A673 (cell line): ENCODE measurements around the gene DOCK1. TPM values are rescaled to one million over a fixed set of nuclear protein-coding genes. Genes with fewer than 3 reads are reported as not detected.

Experiments
- BruUV-seq: library from RNA; stranded (reverse); fragments of 400-500 nt; replicated peaks from 2 replicates; lab custom pipeline; 2021; lab: Mats Ljungman, UMichigan
- CTCF ChIA-PET: fragments of 300-600 bp; sonication (Branson Sonifier 250); formaldehyde crosslinking; loops from one replicate; lab custom pipeline; 2022; ENCODE audit warnings: antibody characterized with exemption; lab: Charles Lee
- POLR2A ChIA-PET: fragments of 300-600 bp; sonication (Branson Sonifier 250); formaldehyde crosslinking; loops from one replicate; lab custom pipeline; 2022; ENCODE audit warnings: antibody characterized with exemption; ENCODE audit not compliant: low non-redundant PET; lab: Charles Lee
- DNase-seq: peaks from one replicate; pipeline ENCODE4 v3.0.0-alpha.2; 2015; ENCODE audit warnings: low spot score
- H3K27ac ChIP-seq: fragments of 200-600 bp; sonication (generic); 2 replicates; pipeline ENCODE4 v1.5.1; 2016; ENCODE audit warnings: mixed run types, low read depth, mild to moderate bottlenecking, mixed read lengths, antibody characterized with exemption, low read length; ENCODE audit not compliant: poor library complexity, severe bottlenecking
- H3K27me3 ChIP-seq: fragments of 200-600 bp; sonication (generic); replicated peaks from 2 replicates; pipeline ENCODE4 v1.6.1; 2017; ENCODE audit warnings: mixed run types, low read depth, mild to moderate bottlenecking, mixed read lengths, antibody characterized with exemption, low read length; ENCODE audit not compliant: insufficient read depth, poor library complexity
- H3K36me3 ChIP-seq: fragments of 200-600 bp; sonication (generic); 2 replicates; pipeline ENCODE4 v1.6.1; 2016; ENCODE audit warnings: mixed run types, mild to moderate bottlenecking, mixed read lengths, antibody characterized with exemption, low read length; ENCODE audit not compliant: insufficient read depth, poor library complexity, severe bottlenecking
- H3K4me1 ChIP-seq: fragments of 200-600 bp; sonication (generic); 2 replicates; pipeline ENCODE4 v1.6.1; 2017; ENCODE audit warnings: mixed run types, mild to moderate bottlenecking, mixed read lengths, antibody characterized with exemption, low read length; ENCODE audit not compliant: insufficient read depth, poor library complexity, severe bottlenecking
- H3K4me3 ChIP-seq: fragments of 200-600 bp; sonication (generic); 2 replicates; pipeline ENCODE4 v1.5.1; 2016; ENCODE audit warnings: low read depth, mixed run types, mild to moderate bottlenecking, mixed read lengths, low read length; ENCODE audit not compliant: poor library complexity, severe bottlenecking
- H3K9me3 ChIP-seq: fragments of 200-600 bp; sonication (generic); 2 replicates; pipeline ENCODE4 v1.6.1; 2016; ENCODE audit warnings: mixed run types, low read depth, mild to moderate bottlenecking, mixed read lengths, antibody characterized with exemption, low read length; ENCODE audit not compliant: poor library complexity, severe bottlenecking
- CTCF ChIP-seq: fragments of 300-800, 200-600 bp; sonication (generic); conservative IDR thresholded peaks from 2 replicates; pipeline ENCODE4 v1.5.1; 2017; ENCODE audit warnings: low read depth, mild to moderate bottlenecking, antibody characterized with exemption, low read length, moderate library complexity, mixed read lengths
- EZH2 ChIP-seq: fragments of 200-600 bp; sonication (generic); IDR thresholded peaks from 2 replicates; pipeline ENCODE4 v1.6.1; 2017; ENCODE audit warnings: borderline replicate concordance, low read depth, mild to moderate bottlenecking, mixed read lengths, antibody characterized with exemption, low read length; ENCODE audit not compliant: poor library complexity, severe bottlenecking
- intact Hi-C: fragments of 100-400 bp; cut with micrococcal nuclease; formaldehyde crosslinking; loops from one replicate; pipeline ENCODE4 v1.10.0; 2022; ENCODE audit not compliant: unreplicated experiment
- total RNA-seq: library from RNA; stranded (reverse); gene quantifications from 2 replicates; pipeline ENCODE4 v1.2.3, GENCODE V29; 2021

Gene DOCK1
- total RNA-seq, 1 experiment from 2014 or later: 30.7 TPM

- Histone ChIP-seq H3K27ac (no peak overlapping the region), H3K9me3 (no peaks in the 10 kb centered on the region), H3K4me1 (peaks cover 7% of the 10 kb centered on the region), H3K36me3 (no peaks in the 10 kb centered on the region), H3K4me3 (no peak overlapping the region), H3K27me3 (no peaks in the 10 kb centered on the region)
- no TSS peak for BruUV-seq
- TF ChIP-seq EZH2 (no peak), CTCF (no peak)
- ChIA-PET CTCF (no interaction called here), POLR2A (no interaction called here)
- DNase-seq: no peak
- intact Hi-C loops: no loop called here
Observed at GRCh38 chr10:127313996-127314700, 408.9 kb downstream of the DOCK1 start.

- TF ChIP-seq EZH2: no peak
- no peak for TF ChIP-seq CTCF
- BruUV-seq: no TSS peak
- CTCF ChIA-PET: no interaction called here
Observed at GRCh38 chr10:127314797-127315196, 409.6 kb downstream of the DOCK1 start.

GRCh38 chr10:127315888-127316287 lies 410.7 kb downstream of the DOCK1 start:
- no peak for TF ChIP-seq EZH2
- TF ChIP-seq CTCF: no peak
- Histone ChIP-seq H3K27ac (no peak overlapping the region), H3K27me3 (no peaks in the 10 kb centered on the region), H3K9me3 (no peaks in the 10 kb centered on the region), H3K4me1 (peaks cover 16% of the 10 kb centered on the region), H3K4me3 (no peak overlapping the region), H3K36me3 (no peaks in the 10 kb centered on the region)
- POLR2A ChIA-PET: no interaction called here
- BruUV-seq: no TSS peak
- CTCF ChIA-PET: no interaction called here
- intact Hi-C loops: no loop called here
- no peak for DNase-seq

More at GRCh38 chr10:127314797-127315196, 409.6 kb downstream of the DOCK1 start:
- DNase-seq: no peak
- Histone ChIP-seq H3K4me3 (no peak overlapping the region), H3K9me3 (no peaks in the 10 kb centered on the region), H3K27me3 (no peaks in the 10 kb centered on the region), H3K27ac (no peak overlapping the region), H3K4me1 (peaks cover 14% of the 10 kb centered on the region), H3K36me3 (no peaks in the 10 kb centered on the region)
- intact Hi-C loops: no loop called here
- POLR2A ChIA-PET: no interaction called here
